ENCODE data around the gene PROSER2.

PROSER2 gene

GRCh38 chr10:11863353-11864109 is 40.4 kb downstream of the PROSER2 start:
- Histone ChIP-seq H3K4me3 (ENCODE audit: low read length in 2 of 2) (peak overlapping the region in 1 of 2 donors; percentile 45), H3K27ac (ENCODE audit: low read depth in 2 of 2, low read length in 2 of 2) (no peak overlapping the region), H3K4me1 (ENCODE audit: control insufficient read depth in 2 of 2, insufficient read depth in 2 of 2, low read length in 2 of 2) (no peaks in the 10 kb centered on the region), H3K9ac (ENCODE audit: low read depth in 1 of 2, low read length in 2 of 2) (no peak overlapping the region), H3K36me3 (ENCODE audit: control insufficient read depth in 2 of 2, insufficient read depth in 2 of 2, low read length in 2 of 2) (peaks cover 2% of the 10 kb centered on the region in 2 donors), H3K27me3 (ENCODE audit: control insufficient read depth in 2 of 2, insufficient read depth in 2 of 2, low read length in 2 of 2) (no peaks in the 10 kb centered on the region), H3K9me3 (ENCODE audit: control insufficient read depth in 2 of 2, low read length in 2 of 2) (no peaks in the 10 kb centered on the region)

- Histone ChIP-seq H3K27me3 (ENCODE audit: control insufficient read depth in 2 of 2, insufficient read depth in 2 of 2, low read length in 2 of 2) (no peaks in the 10 kb centered on the region), H3K4me3 (ENCODE audit: low read length in 2 of 2) (no peak overlapping the region), H3K36me3 (ENCODE audit: control insufficient read depth in 2 of 2, insufficient read depth in 2 of 2, low read length in 2 of 2) (peaks cover 2 to 6% of the 10 kb centered on the region in 2 donors), H3K9ac (ENCODE audit: low read depth in 1 of 2, low read length in 2 of 2) (no peak overlapping the region), H3K4me1 (ENCODE audit: control insufficient read depth in 2 of 2, insufficient read depth in 2 of 2, low read length in 2 of 2) (no peaks in the 10 kb centered on the region), H3K9me3 (ENCODE audit: control insufficient read depth in 2 of 2, low read length in 2 of 2) (no peaks in the 10 kb centered on the region), H3K27ac (ENCODE audit: low read depth in 2 of 2, low read length in 2 of 2) (no peak overlapping the region)
Measured at GRCh38 chr10:11864727-11865126, 41.6 kb downstream of the PROSER2 start.

DNA sequence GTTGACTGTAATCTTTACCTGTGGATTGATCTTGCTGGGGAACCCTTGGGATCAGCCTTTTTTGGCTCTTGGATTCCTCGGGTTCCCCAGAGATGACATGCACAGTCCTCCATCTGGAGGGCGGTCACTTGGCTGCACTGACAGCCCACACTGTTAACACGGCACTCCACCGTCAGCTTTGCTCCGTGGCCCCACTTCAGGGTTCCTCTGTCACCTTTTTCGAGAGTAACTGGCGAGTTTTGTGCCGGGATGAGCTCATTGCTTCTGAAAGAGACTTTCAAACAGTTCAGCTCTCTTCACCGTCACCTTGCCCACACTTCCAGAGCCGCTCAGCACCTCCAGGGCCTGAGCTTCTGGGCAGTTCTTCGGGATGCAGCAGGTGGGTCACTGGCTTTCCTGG is 42.4 kb downstream of the PROSER2 start:
- Histone ChIP-seq H3K4me3 (ENCODE audit: low read length in 2 of 2) (no peak overlapping the region), H3K9ac (ENCODE audit: low read depth in 1 of 2, low read length in 2 of 2) (no peak overlapping the region), H3K27ac (ENCODE audit: low read depth in 2 of 2, low read length in 2 of 2) (no peak overlapping the region), H3K9me3 (ENCODE audit: control insufficient read depth in 2 of 2, low read length in 2 of 2) (no peaks in the 10 kb centered on the region), H3K36me3 (ENCODE audit: control insufficient read depth in 2 of 2, insufficient read depth in 2 of 2, low read length in 2 of 2) (peaks cover 2 to 6% of the 10 kb centered on the region in 2 donors), H3K4me1 (ENCODE audit: control insufficient read depth in 2 of 2, insufficient read depth in 2 of 2, low read length in 2 of 2) (no peaks in the 10 kb centered on the region), H3K27me3 (ENCODE audit: control insufficient read depth in 2 of 2, insufficient read depth in 2 of 2, low read length in 2 of 2) (no peaks in the 10 kb centered on the region)

DNA sequence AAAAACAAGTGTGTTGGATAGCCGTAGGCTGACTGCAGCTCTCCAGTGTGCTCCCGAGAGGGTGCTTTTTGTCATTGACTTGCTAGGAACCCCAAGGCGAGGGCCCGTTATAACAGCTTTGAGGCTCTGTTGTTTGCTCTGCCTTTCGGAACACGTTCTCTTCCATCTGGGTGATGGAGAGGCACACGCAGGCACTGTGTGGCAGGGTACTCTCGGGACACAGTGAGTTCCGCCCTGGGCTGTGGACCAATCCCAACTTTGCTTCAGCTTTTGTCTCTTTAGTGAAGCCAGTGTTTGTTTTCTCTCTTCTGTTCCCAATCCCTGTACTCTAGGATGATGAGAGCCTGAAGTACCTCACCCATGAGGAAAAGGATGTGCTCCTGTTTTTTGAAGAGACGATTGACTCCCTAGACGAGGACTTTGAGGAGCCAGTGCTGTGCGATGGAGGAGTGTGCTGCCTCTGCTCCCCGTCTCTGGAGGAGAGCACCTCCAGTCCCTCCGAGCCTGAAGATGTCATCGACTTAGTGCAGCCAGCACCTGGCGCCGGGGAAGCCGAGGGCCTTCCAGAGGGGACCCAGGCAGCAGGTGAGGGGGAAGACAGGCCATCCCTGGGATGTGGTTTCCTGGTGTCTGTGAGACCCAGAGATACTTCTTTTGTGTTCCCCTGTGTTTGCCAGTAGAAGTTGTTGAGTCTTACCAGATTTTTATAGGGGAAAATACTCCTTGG is 43.2 kb downstream of the PROSER2 start:
- H3K9ac ChIP-seq (ENCODE audit: low read depth in 1 of 2, low read length in 2 of 2): no peak overlapping the region
- no peak overlapping the region for H3K4me3 ChIP-seq (ENCODE audit: low read length in 2 of 2)
- peaks cover 2 to 4% of the 10 kb centered on the region in 2 donors for H3K36me3 ChIP-seq (ENCODE audit: control insufficient read depth in 2 of 2, insufficient read depth in 2 of 2, low read length in 2 of 2)
- H3K27me3 ChIP-seq (ENCODE audit: control insufficient read depth in 2 of 2, insufficient read depth in 2 of 2, low read length in 2 of 2): no peaks in the 10 kb centered on the region
- no peak overlapping the region for H3K27ac ChIP-seq (ENCODE audit: low read depth in 2 of 2, low read length in 2 of 2)
- no peaks in the 10 kb centered on the region for H3K9me3 ChIP-seq (ENCODE audit: control insufficient read depth in 2 of 2, low read length in 2 of 2)
- peaks cover 0 to 1% of the 10 kb centered on the region in 2 donors for H3K4me1 ChIP-seq (ENCODE audit: control insufficient read depth in 2 of 2, insufficient read depth in 2 of 2, low read length in 2 of 2)

DNA sequence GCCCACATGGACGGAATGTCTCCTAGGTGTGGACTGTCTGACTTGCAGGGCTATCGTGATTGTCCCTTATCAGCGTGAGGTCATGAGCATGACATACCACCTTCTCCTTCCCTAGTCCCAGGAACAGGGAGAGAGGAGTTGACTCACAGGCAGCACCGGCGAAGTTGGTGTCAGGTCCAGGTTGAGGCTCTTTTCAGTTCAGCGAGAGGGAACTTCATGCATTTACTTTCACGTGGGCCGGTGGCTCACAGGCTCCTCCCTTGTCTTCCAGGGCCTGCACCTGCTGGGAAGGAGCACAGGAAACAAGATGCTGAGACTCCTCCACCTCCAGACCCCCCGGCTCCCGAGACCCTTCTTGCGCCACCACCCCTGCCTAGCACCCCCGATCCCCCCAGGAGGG is 46.1 kb downstream of the PROSER2 start:
- Histone ChIP-seq H3K9ac (ENCODE audit: low read depth in 1 of 2, low read length in 2 of 2) (no peak overlapping the region), H3K36me3 (ENCODE audit: control insufficient read depth in 2 of 2, insufficient read depth in 2 of 2, low read length in 2 of 2) (peaks cover 2 to 4% of the 10 kb centered on the region in 2 donors), H3K9me3 (ENCODE audit: control insufficient read depth in 2 of 2, low read length in 2 of 2) (no peaks in the 10 kb centered on the region), H3K27ac (ENCODE audit: low read depth in 2 of 2, low read length in 2 of 2) (no peak overlapping the region), H3K4me1 (ENCODE audit: control insufficient read depth in 2 of 2, insufficient read depth in 2 of 2, low read length in 2 of 2) (peaks cover 0 to 3% of the 10 kb centered on the region in 2 donors), H3K27me3 (ENCODE audit: control insufficient read depth in 2 of 2, insufficient read depth in 2 of 2, low read length in 2 of 2) (no peaks in the 10 kb centered on the region), H3K4me3 (ENCODE audit: low read length in 2 of 2) (no peak overlapping the region)

GRCh38 chr10:11869743-11870460 is 46.7 kb downstream of the PROSER2 start:
- Histone ChIP-seq H3K4me3 (ENCODE audit: low read length in 2 of 2) (no peak overlapping the region), H3K9me3 (ENCODE audit: control insufficient read depth in 2 of 2, low read length in 2 of 2) (no peaks in the 10 kb centered on the region), H3K36me3 (ENCODE audit: control insufficient read depth in 2 of 2, insufficient read depth in 2 of 2, low read length in 2 of 2) (peaks cover 2 to 4% of the 10 kb centered on the region in 2 donors), H3K4me1 (ENCODE audit: control insufficient read depth in 2 of 2, insufficient read depth in 2 of 2, low read length in 2 of 2) (peaks cover 6 to 7% of the 10 kb centered on the region in 2 donors), H3K27me3 (ENCODE audit: control insufficient read depth in 2 of 2, insufficient read depth in 2 of 2, low read length in 2 of 2) (no peaks in the 10 kb centered on the region), H3K27ac (ENCODE audit: low read depth in 2 of 2, low read length in 2 of 2) (no peak overlapping the region), H3K9ac (ENCODE audit: low read depth in 1 of 2, low read length in 2 of 2) (no peak overlapping the region)

- Histone ChIP-seq H3K9ac (ENCODE audit: low read depth in 1 of 2, low read length in 2 of 2) (no peak overlapping the region), H3K4me1 (ENCODE audit: control insufficient read depth in 2 of 2, insufficient read depth in 2 of 2, low read length in 2 of 2) (peaks cover 11 to 13% of the 10 kb centered on the region in 2 donors), H3K27ac (ENCODE audit: low read depth in 2 of 2, low read length in 2 of 2) (no peak overlapping the region), H3K36me3 (ENCODE audit: control insufficient read depth in 2 of 2, insufficient read depth in 2 of 2, low read length in 2 of 2) (peaks cover 2 to 4% of the 10 kb centered on the region in 2 donors), H3K9me3 (ENCODE audit: control insufficient read depth in 2 of 2, low read length in 2 of 2) (no peaks in the 10 kb centered on the region), H3K4me3 (ENCODE audit: low read length in 2 of 2) (no peak overlapping the region), H3K27me3 (ENCODE audit: control insufficient read depth in 2 of 2, insufficient read depth in 2 of 2, low read length in 2 of 2) (no peaks in the 10 kb centered on the region)
Measured at GRCh38 chr10:11870461-11870780, 47.3 kb downstream of the PROSER2 start.

- no peaks in the 10 kb centered on the region for H3K27me3 ChIP-seq (ENCODE audit: control insufficient read depth in 2 of 2, insufficient read depth in 2 of 2, low read length in 2 of 2)
- peaks cover 2 to 4% of the 10 kb centered on the region in 2 donors for H3K36me3 ChIP-seq (ENCODE audit: control insufficient read depth in 2 of 2, insufficient read depth in 2 of 2, low read length in 2 of 2)
- no peak overlapping the region for H3K27ac ChIP-seq (ENCODE audit: low read depth in 2 of 2, low read length in 2 of 2)
- H3K4me1 ChIP-seq (ENCODE audit: control insufficient read depth in 2 of 2, insufficient read depth in 2 of 2, low read length in 2 of 2): peaks cover 14 to 15% of the 10 kb centered on the region in 2 donors
- H3K4me3 ChIP-seq (ENCODE audit: low read length in 2 of 2): no peak overlapping the region
- no peaks in the 10 kb centered on the region for H3K9me3 ChIP-seq (ENCODE audit: control insufficient read depth in 2 of 2, low read length in 2 of 2)
- H3K9ac ChIP-seq (ENCODE audit: low read depth in 1 of 2, low read length in 2 of 2): no peak overlapping the region
Measured at GRCh38 chr10:11870900-11871400, 47.8 kb downstream of the PROSER2 start.

DNA sequence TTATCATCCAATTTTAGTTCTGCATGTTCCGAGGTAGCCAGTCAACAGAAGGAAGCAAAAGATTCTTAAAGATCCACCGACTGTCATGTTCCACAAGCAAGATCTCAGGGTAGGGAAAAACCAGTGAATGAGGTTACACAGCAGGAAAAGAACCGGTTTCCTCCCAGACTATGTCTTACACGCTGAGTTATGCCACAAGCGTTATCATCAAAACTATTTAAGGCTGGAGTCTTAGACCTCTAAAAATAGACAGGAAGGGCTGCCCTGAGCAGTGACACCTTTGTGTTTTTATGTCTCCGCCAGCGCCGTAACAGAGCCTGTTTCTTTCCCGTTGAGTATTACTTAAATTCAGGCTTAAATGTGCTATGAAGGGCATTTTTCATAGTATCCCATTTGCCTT is 48.3 kb downstream of the PROSER2 start:
- Histone ChIP-seq H3K4me1 (ENCODE audit: control insufficient read depth in 2 of 2, insufficient read depth in 2 of 2, low read length in 2 of 2) (peaks cover 20 to 21% of the 10 kb centered on the region in 2 donors), H3K9me3 (ENCODE audit: control insufficient read depth in 2 of 2, low read length in 2 of 2) (no peaks in the 10 kb centered on the region), H3K9ac (ENCODE audit: low read depth in 1 of 2, low read length in 2 of 2) (no peak overlapping the region), H3K36me3 (ENCODE audit: control insufficient read depth in 2 of 2, insufficient read depth in 2 of 2, low read length in 2 of 2) (peaks cover 1 to 4% of the 10 kb centered on the region in 2 donors), H3K27me3 (ENCODE audit: control insufficient read depth in 2 of 2, insufficient read depth in 2 of 2, low read length in 2 of 2) (no peaks in the 10 kb centered on the region), H3K27ac (ENCODE audit: low read depth in 2 of 2, low read length in 2 of 2) (no peak overlapping the region), H3K4me3 (ENCODE audit: low read length in 2 of 2) (no peak overlapping the region)

All from mucosa of rectum (tissue), 2 donors.